Activated CD4-positive, alpha-beta T cell treated with anti-CD3 and anti-CD28 coated beads, Interleukin-2, amount 10 ng/mL, durations not matched to agents 24 days and 14 days (primary cell): Measurements from ENCODE around the gene UMPS. TPM values are rescaled to one million over a fixed set of nuclear protein-coding genes. Genes with fewer than 3 reads are reported as not detected.

ENCODE experiments used
- DNase-seq: peaks from one replicate; pipeline ENCODE4 v3.0.0; 2022
- H3K27ac Mint-ChIP-seq: one replicate; pipeline ENCODE4 v1.8.0; 2022; ENCODE audit warnings: mild to moderate bottlenecking, mixed read lengths
- H3K27me3 Mint-ChIP-seq: one replicate; pipeline ENCODE4 v1.8.0; 2022; ENCODE audit warnings: mixed read lengths
- H3K36me3 Mint-ChIP-seq: one replicate; pipeline ENCODE4 v1.8.0; 2022; ENCODE audit warnings: low read depth, mild to moderate bottlenecking, mixed read lengths
- H3K4me1 Mint-ChIP-seq: one replicate; pipeline ENCODE4 v1.8.0; 2021; ENCODE audit warnings: mixed read lengths
- H3K4me3 Mint-ChIP-seq: one replicate; pipeline ENCODE4 v1.8.0; 2022; ENCODE audit warnings: mild to moderate bottlenecking, moderate library complexity, mixed read lengths
- H3K9me3 Mint-ChIP-seq: one replicate; pipeline ENCODE4 v1.8.0; 2021; ENCODE audit warnings: mixed read lengths
- intact Hi-C: fragments of 100-400 bp; cut with micrococcal nuclease; formaldehyde crosslinking; loops from one replicate; pipeline ENCODE4 v1.15.1; 2023
- total RNA-seq: library from RNA; stranded (reverse); gene quantifications from 2 replicates; pipeline ENCODE4 v1.2.3, GENCODE V29; 2022

The UMPS gene
- total RNA-seq, 1 donor from 2014 or later = 54.5 TPM

GRCh38 chr3:124793054-124793739 is 62.9 kb downstream of the UMPS start:
- Mint-ChIP-seq H3K36me3 (no peaks in the 10 kb centered on the region), H3K4me1 (peaks cover 3% of the 10 kb centered on the region), H3K27me3 (peaks cover 8% of the 10 kb centered on the region), H3K4me3 (no peak overlapping the region), H3K9me3 (no peaks in the 10 kb centered on the region), H3K27ac (no peak overlapping the region)
- no peak for DNase-seq
- intact Hi-C loops = no loop called here

DNA sequence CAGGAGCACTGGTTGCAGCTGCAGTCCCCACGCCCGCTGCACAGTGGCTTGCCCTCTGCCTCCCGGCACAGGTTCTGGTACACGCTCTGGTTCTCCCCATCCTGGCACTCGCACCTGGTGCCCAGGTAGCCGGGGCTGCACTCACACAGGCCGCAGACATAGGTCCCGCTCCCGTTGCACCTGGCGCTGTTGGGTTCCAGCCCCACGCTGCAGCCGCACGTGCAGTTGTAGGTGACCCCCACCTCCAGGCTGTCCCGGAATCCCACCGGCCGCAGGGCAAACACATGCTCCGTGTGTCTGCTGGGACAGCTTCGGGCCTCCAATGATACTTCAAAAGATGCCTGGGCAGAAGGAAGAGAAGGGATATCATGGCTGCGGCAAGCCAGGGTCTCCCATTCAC is 66.2 kb downstream of the UMPS start:
- Mint-ChIP-seq H3K27ac (no peak overlapping the region), H3K9me3 (no peaks in the 10 kb centered on the region), H3K27me3 (peaks cover 8% of the 10 kb centered on the region), H3K4me1 (peaks cover 3% of the 10 kb centered on the region), H3K4me3 (no peak overlapping the region), H3K36me3 (no peaks in the 10 kb centered on the region)
- intact Hi-C loops = no loop called here
- DNase-seq = no peak

- H3K4me3 Mint-ChIP-seq = no peak overlapping the region
- no peak overlapping the region for H3K27ac Mint-ChIP-seq
- peaks cover 6% of the 10 kb centered on the region for H3K27me3 Mint-ChIP-seq
- DNase-seq = no peak
- intact Hi-C loops = no loop called here
- H3K36me3 Mint-ChIP-seq = no peaks in the 10 kb centered on the region
- H3K4me1 Mint-ChIP-seq = no peaks in the 10 kb centered on the region
- no peaks in the 10 kb centered on the region for H3K9me3 Mint-ChIP-seq
These were observed 67.2 kb downstream of the UMPS start for GRCh38 chr3:124797426-124797945.

Other genes starting within 250 kb of the UMPS start
- gene ITGB5, start 156.9 kb downstream of the UMPS start, total RNA-seq = 2.1 and 2.2 TPM in 2 replicates
- not detected in 2 replicates for gene MUC13, start 204.3 kb downstream of the UMPS start, total RNA-seq